Thyroid gland (tissue), 4 donors: Measurements from ENCODE around the gene PCNX3.

Source experiments
- CTCF ChIP-seq, 6 experiments: fragments of 200-600 bp in 3 of 6; fragments of 450-650 bp in 3 of 6; sonication (generic) in 3 of 6; IDR thresholded peaks; one replicate each; pipeline ENCODE4 v1.5.1; 2016 to 2019; ENCODE audit warnings: antibody characterized with exemption in 6 of 6, mild to moderate bottlenecking in 2 of 6, inconsistent platforms in 1 of 6, moderate library complexity in 1 of 6
- POLR2A ChIP-seq, 2 donors: fragments of 450-650 bp; IDR thresholded peaks; one replicate each; pipeline ENCODE4 v1.6.1; 2017; ENCODE audit warnings: antibody characterized with exemption in 2 of 2, mild to moderate bottlenecking in 2 of 2, moderate library complexity in 1 of 2

GRCh38 chr11:65610404-65610803, 5.2 kb upstream of the PCNX3 start:
- TF ChIP-seq CTCF (IDR thresholded peaks at IDR 0.05), result no peak
- TF ChIP-seq POLR2A (IDR thresholded peaks at IDR 0.05), result no peak
